DOHH2 (cell line): ENCODE data around the gene NRL.

Experiments used
- H3F3A ChIP-seq: fragments of 200-600 bp; sonication (generic), shearing (Covaris generic); 2 replicates; pipeline ENCODE4 v1.6.0; 2016; ENCODE audit warnings: antibody characterized with exemption, mild to moderate bottlenecking; ENCODE audit not compliant: control insufficient read depth, insufficient read depth
- H3K27ac ChIP-seq: fragments of 200-600 bp; sonication (generic); 2 replicates; pipeline ENCODE4 v1.5.1; 2014; ENCODE audit warnings: low read depth, mild to moderate bottlenecking, low read length, moderate library complexity
- H3K27me3 ChIP-seq: fragments of 200-600 bp; sonication (generic); 2 replicates; pipeline ENCODE4 v1.6.1; 2014; ENCODE audit warnings: mild to moderate bottlenecking, low read length, mixed read lengths; ENCODE audit not compliant: control insufficient read depth
- H3K36me3 ChIP-seq: fragments of 200-600 bp; sonication (generic); 2 replicates; pipeline ENCODE4 v1.6.1; 2014; ENCODE audit warnings: mild to moderate bottlenecking, low read length, moderate library complexity, mixed read lengths; ENCODE audit not compliant: control insufficient read depth
- H3K4me1 ChIP-seq: fragments of 200-600 bp; sonication (generic); 2 replicates; pipeline ENCODE4 v1.6.1; 2014; ENCODE audit warnings: mild to moderate bottlenecking, low read length, mixed read lengths; ENCODE audit not compliant: control insufficient read depth
- H3K4me2 ChIP-seq: fragments of 200-600 bp; sonication (generic); 2 replicates; pipeline ENCODE4 v1.6.0; 2014; ENCODE audit warnings: mild to moderate bottlenecking, low read length, moderate library complexity
- H3K4me3 ChIP-seq: fragments of 200-600 bp; sonication (generic); 2 replicates; pipeline ENCODE4 v1.5.1; 2014; ENCODE audit warnings: mild to moderate bottlenecking, low read length, mixed read lengths
- H3K79me2 ChIP-seq: fragments of 200-600 bp; sonication (generic); 2 replicates; pipeline ENCODE4 v1.6.1; 2014; ENCODE audit warnings: mild to moderate bottlenecking, low read length, mixed read lengths; ENCODE audit not compliant: control insufficient read depth
- H3K9me2 ChIP-seq: fragments of 200-600 bp; sonication (generic); replicated peaks from 2 replicates; pipeline ENCODE4 v1.6.1; 2014; ENCODE audit warnings: mild to moderate bottlenecking, low read length, mixed read lengths; ENCODE audit not compliant: control insufficient read depth
- H3K9me3 ChIP-seq: fragments of 200-600 bp; sonication (generic); 2 replicates; pipeline ENCODE4 v1.6.1; 2014; ENCODE audit warnings: antibody characterized with exemption, low read length, mixed read lengths; ENCODE audit not compliant: control insufficient read depth, insufficient read depth
- H4K20me1 ChIP-seq: fragments of 200-600 bp; sonication (generic); 2 replicates; pipeline ENCODE4 v1.6.0; 2014; ENCODE audit warnings: low read depth, mild to moderate bottlenecking, antibody characterized with exemption, low read length, moderate library complexity; ENCODE audit not compliant: control insufficient read depth, insufficient read depth
- CTCF ChIP-seq: fragments of 200-600 bp; sonication (generic); IDR thresholded peaks from one replicate; pipeline ENCODE4 v1.5.1; 2014; ENCODE audit warnings: antibody characterized with exemption, mild to moderate bottlenecking, low read depth, low read length; ENCODE audit not compliant: poor library complexity, severe bottlenecking
- EZH2phosphoT487 ChIP-seq: fragments of 200-600 bp; sonication (generic); IDR thresholded peaks from 2 replicates; pipeline ENCODE4 v1.6.1; 2017; ENCODE audit warnings: borderline replicate concordance, mild to moderate bottlenecking, antibody characterized with exemption, low read length, moderate library complexity, mixed read lengths

The NRL gene

GRCh38 chr14:24149302-24149969, 34.7 kb upstream of the NRL start:
- H3K4me2 ChIP-seq = no peak overlapping the region
- no peaks in the 10 kb centered on the region for H3K27me3 ChIP-seq
- H3K9me2 ChIP-seq = no peaks in the 10 kb centered on the region
- peaks cover 39% of the 10 kb centered on the region for H3K79me2 ChIP-seq
- peaks cover 3% of the 10 kb centered on the region; the same call in 1 of the 2 replicates for H4K20me1 ChIP-seq
- H3K9me3 ChIP-seq = no peaks in the 10 kb centered on the region
- H3K4me1 ChIP-seq = peaks cover 24% of the 10 kb centered on the region
- TF ChIP-seq EZH2phosphoT487 (no peak), CTCF (no peak)
- no peak overlapping the region for H3K27ac ChIP-seq
- H3K36me3 ChIP-seq = peaks cover 52% of the 10 kb centered on the region
- no peak overlapping the region for H3K4me3 ChIP-seq
- 0 out of 2 replicates have a peak, but pooled peaks cover 3% of the 10 kb centered on the region for H3F3A ChIP-seq

- H3K27me3 ChIP-seq = no peaks in the 10 kb centered on the region
- H3K9me2 ChIP-seq = no peaks in the 10 kb centered on the region
- H3K4me2 ChIP-seq = peak overlapping the region; percentile 99
- H3F3A ChIP-seq = 0 out of 2 replicates have a peak, but pooled peaks cover 3% of the 10 kb centered on the region
- peaks cover 39% of the 10 kb centered on the region for H3K79me2 ChIP-seq
- H4K20me1 ChIP-seq = peaks cover 3% of the 10 kb centered on the region; the same call in 1 of the 2 replicates
- H3K36me3 ChIP-seq = peaks cover 66% of the 10 kb centered on the region
- H3K9me3 ChIP-seq = no peaks in the 10 kb centered on the region
- H3K27ac ChIP-seq = 0 out of 2 replicates have a peak overlapping the region, but pooled peaks have one; percentile 15
- H3K4me1 ChIP-seq = peaks cover 24% of the 10 kb centered on the region
- H3K4me3 ChIP-seq = peak overlapping the region; percentile 82
- TF ChIP-seq CTCF (no peak), EZH2phosphoT487 (no peak)
Measured at GRCh38 chr14:24147761-24148428, 33.1 kb upstream of the NRL start.

GRCh38 chr14:24146978-24147760, 32.4 kb upstream of the NRL start, which contains the start of gene RNF31:
RNF31 (plus strand) TSS chr14:24147498; CDS start chr14:24147699, 201 bp downstream.
- H3K9me2 ChIP-seq = no peaks in the 10 kb centered on the region
- peaks cover 39% of the 10 kb centered on the region for H3K79me2 ChIP-seq
- H3K4me3 ChIP-seq = peak within 1 kb of the TSS; percentile 82
- H3K27ac ChIP-seq = peak within 1 kb of the TSS; percentile 76
- H3K36me3 ChIP-seq = peaks cover 66% of the 10 kb centered on the region
- peaks cover 26% of the 10 kb centered on the region for H3K4me1 ChIP-seq
- H3F3A ChIP-seq = 0 out of 2 replicates have a peak, but pooled peaks cover 3% of the 10 kb centered on the region
- H3K27me3 ChIP-seq = no peaks in the 10 kb centered on the region
- peaks cover 3% of the 10 kb centered on the region; the same call in 1 of the 2 replicates for H4K20me1 ChIP-seq
- TF ChIP-seq CTCF (no peak), EZH2phosphoT487 (no peak)
- H3K9me3 ChIP-seq = no peaks in the 10 kb centered on the region
- H3K4me2 ChIP-seq = peak within 1 kb of the TSS; percentile 99
